ENCODE results near the gene GNG5. TPM values are rescaled to one million over a fixed set of nuclear protein-coding genes. Genes with fewer than 3 reads are reported as not detected.

The GNG5 gene
- total RNA-seq, 1 donor = 17.3 TPM

Other genes starting within 250 kb of the GNG5 start
- under 0.01 and 0.64 TPM in 2 replicates for gene SAMD13, start 204.9 kb downstream of the GNG5 start, total RNA-seq
- not detected in 2 replicates for gene DNASE2B, start 108.1 kb downstream of the GNG5 start, total RNA-seq
- gene RPF1, start 27.3 kb downstream of the GNG5 start, total RNA-seq = 31.9 and 38.4 TPM in 2 replicates
- 0.43 and 0.97 TPM in 2 replicates for gene SPATA1, start 195 bp downstream of the GNG5 start, total RNA-seq
- 11.6 and 12.1 TPM in 2 replicates for gene CTBS, start 67.9 kb upstream of the GNG5 start, total RNA-seq
- gene SSX2IP, start 183.9 kb upstream of the GNG5 start, total RNA-seq = 13.4 and 13.5 TPM in 2 replicates